ENCODE data around the gene DISP3.

DISP3 gene

DNA sequence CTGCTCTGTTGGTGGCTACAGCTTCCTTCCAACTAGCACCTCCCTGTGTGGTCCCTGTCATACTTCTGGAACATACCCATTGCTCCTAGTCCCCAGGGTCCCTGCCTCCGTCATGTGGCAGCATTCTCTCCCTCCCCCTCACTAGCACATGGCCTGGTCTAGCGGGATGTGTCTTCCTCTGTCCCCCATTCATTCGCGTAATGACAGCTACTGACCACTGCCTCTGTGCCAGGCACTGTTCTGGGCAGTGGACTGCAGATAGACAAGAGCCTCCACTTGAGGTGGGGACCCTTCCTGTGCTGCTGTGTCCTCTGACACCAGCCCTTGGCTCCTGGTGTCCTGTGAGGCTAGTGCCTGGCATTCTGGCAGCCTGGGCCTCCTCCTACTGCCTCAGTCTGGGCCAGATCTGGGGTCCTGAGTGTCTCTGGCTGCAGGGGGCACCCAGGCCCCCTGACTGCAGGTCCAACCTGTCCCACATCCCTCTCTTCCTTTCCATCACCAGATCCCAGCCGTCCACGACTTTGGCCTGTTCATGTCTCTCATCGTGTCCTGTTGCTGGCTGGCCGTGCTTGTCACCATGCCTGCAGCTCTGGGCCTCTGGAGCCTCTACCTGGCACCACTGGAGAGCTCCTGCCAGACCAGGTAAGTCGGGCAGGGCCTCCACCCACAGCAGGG, 38.1 kb downstream of the DISP3 start:
- DNase-seq, result no peak

DNA sequence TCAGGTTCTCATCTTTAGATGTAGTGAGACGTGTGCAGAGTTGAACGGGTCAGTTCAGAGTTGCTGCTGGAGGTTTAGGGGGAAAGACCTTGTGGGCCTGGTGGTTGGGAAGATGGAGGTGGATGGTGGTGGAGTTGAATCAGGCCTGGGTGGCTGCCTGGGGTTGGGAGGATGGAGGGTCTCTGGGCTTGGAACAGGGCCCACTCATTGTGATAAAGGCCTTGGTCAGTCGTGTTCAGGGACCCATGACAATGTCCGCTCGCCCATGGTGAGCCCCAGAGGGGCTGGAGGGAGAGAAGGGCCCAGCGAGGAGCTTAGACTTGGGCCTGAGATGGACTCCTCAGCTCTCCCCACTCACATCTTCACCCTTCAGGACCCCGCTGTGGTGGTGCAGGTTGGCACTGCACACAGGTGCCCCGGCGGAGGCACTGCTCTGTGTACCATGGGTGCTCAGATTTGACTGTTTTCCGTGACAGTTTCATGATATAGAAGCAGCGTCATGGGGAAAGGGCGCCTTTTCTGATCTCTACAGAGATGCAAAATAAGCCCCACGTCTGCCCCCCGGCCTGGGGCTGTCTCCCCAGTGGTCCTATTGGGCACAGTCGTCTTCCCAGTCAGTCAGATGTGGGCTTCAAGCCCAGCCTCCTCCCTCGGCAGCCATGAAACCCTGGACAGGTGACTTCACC, 39.2 kb downstream of the DISP3 start:
- DNase-seq, result no peak

DNA sequence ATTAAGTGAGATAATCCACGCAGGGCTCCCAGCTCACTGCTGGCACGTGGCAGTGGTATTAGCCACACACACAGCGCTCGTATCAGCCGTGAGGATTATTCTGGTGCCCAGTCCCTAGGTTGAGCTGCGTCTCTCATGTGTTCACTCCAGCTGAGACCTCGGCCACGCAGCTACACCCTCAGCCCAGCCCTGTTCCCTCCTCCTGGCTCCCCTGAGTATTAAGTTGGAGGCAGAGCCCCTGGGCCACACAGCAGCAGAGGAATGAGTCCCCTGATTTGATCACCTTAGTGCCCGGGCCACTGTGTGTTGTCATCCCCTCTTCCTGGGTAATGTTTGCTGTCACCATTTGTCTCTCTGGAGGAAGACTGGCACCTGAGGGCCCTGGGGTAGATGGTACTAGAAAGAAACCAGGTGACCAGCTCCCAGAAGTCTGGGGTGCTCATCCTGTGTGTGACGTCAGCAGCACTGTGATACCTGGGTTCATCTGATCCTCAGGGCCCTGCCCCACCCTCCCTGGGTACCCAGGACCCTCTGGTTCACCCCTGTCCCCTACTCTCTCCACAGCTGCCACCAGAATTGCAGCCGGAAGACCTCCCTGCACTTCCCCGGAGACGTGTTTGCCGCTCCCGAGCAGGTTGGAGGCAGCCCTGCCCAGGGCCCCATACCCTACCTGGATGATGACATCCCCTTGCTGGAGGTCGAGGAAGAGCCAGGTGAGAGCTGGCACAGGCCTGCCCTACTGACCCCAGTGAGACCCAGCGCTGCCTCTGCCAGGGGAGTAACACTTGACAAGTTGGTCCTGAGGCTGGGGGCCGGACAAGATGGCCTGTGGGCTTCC, 40.1 kb downstream of the DISP3 start:
- no peak for DNase-seq

DNA sequence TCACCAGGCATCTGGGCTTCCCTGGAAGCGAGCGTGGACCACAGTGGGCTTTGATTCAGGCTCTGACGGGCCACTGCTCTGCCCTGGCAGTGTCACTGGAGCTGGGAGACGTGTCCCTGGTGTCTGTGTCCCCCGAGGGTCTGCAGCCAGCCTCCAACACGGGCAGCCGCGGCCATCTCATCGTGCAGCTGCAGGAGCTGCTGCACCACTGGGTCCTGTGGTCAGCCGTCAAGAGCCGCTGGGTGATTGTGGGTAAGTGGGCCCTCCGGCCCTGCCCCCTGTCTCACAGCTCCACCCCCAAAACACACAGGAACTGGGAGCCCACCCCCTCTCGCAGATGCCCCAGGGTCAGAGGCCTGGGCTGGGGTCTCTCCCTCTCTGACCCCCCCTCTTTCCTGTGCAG, 40.7 kb downstream of the DISP3 start:
- no peak for DNase-seq

GRCh38 chr1:11520531-11521233, 41.7 kb downstream of the DISP3 start:
- DNase-seq, result no peak

DNA sequence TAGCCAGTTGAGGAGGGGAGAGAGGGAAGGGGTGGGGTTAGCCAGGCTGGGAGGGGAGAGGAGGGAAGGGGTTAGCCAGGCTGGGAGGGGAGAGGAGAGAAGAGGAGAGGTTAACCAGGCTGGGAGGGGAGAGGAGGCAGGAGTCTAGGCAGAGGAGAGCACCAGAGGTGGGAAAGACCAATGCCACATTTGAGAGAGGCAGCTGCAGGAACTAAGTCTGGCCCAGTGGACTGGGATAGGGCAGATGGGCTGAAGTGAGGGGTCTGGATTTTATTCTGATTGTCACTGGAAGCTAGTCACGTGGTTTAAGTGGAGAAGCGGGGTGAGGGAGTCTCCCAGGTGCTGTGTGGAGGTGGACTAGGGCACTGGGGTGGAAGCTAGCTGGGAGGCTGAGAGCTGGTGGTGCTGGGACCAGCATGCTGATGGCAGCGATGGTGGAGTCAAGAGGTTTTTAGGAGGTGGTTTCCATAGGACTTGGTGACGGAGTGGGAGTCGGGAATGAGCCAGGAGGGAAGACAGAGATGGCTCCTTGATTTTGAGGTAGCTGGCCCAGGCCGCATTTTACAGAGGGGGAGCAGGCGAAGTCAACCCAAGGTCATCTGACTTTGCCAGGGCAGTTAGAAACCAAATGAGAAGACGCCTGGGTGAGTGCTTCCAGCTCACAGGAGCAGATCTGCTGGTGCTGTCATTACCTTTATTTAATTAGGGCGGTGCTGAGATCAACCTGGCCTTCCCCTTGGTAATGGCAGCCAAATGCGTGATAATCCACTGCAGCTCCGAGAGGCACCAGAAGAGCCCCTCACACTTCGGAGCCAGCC, 42.8 kb downstream of the DISP3 start:
- no peak for DNase-seq

- DNase-seq, result no peak
Measured at GRCh38 chr1:11522400-11523235, 43.7 kb downstream of the DISP3 start.

- no peak for DNase-seq
Measured at GRCh38 chr1:11523261-11523660, 44.3 kb downstream of the DISP3 start.

GRCh38 chr1:11523746-11524464, 45.0 kb downstream of the DISP3 start:
- no peak for DNase-seq

DNA sequence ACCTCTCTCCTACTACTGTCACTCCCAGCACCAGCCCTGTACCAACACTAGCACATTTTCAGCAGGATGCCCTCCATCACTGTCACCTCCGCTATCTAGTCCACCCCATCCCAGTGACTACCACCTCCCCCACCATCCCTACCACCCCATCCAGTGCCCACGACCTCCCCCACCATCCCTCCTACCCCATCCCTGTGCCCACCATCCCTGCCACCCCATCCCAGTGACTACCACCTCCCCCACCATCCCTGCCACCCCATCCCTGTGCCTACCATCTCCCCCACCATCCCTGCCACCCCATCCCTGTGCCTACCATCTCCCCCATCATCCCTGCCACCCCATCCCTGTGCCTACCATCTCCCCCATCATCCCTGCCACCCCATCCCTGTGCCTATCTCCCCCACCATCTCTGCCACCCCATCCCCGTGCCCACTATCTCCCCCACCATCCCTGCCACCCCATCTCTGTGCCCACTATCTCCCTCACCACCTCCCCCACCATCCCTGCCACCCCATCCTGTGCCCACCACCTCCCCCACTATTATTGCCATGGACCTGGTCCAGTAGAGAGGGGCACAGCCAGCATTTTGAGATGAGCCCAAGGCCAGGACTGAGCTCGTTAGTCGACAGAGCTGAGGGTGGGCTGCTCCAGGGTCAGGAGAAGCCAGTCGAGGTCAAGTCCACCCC, 45.7 kb downstream of the DISP3 start:
- no peak for DNase-seq

GRCh38 chr1:11525151-11525505, 46.2 kb downstream of the DISP3 start:
- DNase-seq, result no peak

DNA sequence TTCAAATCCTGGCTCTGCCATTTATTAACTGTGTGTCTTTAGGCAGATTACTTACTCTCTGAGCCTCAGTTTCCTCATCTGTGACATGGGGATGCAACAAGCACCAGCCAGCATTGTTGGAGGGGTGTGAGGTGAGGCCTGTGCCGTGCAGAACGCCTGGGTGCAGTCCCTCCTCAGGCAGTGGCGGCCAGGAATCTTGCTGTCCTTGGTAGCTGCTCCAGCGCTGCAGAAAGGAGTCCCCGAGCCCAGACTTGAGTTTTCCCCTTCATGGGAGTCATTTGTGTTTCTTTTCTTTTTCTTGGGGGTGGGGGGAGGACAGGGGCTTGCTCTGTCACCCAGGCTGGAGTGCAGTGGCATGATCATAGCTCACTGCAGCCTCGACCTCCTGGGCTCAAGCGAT, 46.6 kb downstream of the DISP3 start:
- DNase-seq, result no peak

GRCh38 chr1:11526071-11526895, 47.3 kb downstream of the DISP3 start:
- DNase-seq, result no peak

DNA sequence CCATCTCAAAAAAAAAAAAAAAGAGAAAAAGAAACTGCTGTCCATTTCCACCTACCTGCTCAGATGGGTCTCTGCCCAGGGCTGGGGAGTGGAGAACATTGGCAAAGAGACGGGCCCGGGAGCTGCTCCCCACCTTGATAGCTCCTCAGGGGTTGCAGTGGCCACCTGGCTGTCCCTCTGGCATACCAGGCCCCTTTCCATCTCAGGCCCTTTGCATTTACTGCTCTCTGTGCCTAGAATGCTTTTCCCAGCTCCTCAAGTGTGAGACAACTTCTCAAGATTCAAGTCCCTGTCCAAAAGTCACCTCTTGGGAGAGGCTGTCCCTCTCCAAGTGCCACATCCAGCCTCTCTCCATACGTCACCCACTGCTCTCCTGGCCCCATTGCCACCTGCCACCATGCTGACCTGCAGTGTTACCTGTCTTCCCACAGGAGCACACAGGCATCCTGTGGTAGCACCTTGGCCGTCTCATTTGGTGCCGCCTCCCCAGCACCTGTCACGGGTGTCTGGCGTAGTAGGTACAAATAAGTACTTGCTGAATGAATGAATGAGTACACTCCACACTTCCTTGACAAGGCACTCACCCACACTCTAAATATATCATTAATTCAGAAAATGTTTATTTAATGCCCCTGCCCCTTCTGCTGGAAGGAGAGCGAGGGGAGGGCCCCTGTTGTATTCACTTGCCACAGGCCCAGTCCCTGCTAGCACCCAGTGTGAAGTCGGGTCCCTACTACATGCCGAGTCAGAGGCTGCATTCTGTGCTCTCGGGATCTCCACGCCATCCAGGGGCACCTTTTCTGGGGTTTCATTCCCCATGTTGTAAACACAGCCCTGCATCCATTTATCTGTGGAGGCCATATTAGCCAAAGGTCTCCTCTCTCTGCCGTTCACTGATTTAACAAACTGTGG, 48.8 kb downstream of the DISP3 start:
- DNase-seq, result no peak

DNA sequence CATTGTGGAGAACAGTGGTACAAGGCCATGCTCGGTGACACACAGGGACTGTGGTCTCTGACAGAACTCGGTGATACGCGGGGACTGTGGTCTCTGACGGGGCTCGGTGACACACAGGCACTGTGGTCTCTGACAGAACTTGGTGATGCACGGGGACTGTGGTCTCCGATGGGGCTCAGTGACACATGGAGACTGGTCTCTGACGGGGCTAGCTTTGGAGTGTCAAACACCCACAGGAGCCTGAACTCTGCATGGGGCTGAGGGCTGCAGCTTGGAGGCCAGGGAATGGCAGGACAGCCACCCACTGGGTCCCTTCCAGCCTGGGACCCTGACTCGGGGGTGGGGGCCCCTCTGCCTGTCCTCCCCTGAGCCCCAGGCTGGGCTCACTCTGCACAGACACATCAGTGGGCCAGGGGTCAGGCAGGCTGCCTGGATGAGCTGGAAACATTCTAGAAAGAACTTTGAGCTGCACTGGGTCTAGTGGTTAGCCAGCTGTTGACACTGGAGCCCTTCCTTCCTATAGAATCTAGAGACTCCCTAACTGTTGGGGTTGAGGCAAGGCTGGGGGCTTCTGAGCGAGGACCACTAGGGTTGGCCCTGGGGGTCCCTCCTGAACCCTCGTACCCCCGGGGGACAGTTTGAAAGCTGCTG, 49.8 kb downstream of the DISP3 start:
- no peak for DNase-seq

- DNase-seq, result no peak
Measured at GRCh38 chr1:11529330-11529729, 50.4 kb downstream of the DISP3 start.
